ENCODE results near the gene RPS6KA2.

The RPS6KA2 gene

DNA sequence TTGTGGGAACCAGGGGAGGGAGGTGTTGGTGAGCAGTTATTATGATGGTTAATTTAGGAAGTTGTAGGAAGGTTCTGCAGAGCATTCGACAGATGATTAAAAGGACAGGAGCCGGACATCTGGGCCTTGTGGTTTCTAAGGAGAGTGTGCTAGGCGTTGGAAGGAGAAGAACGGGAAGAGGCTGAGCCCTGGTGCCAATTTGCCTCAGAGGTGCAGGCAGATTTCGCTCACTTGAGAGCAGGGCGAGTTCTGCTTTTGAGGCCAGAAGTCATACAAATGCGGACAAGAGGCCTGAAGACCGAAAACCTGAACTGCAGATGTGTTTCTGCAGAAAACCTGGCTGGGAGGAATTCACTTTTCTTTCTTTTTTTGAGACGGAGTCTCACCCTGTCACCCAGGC is 30.5 kb upstream of the RPS6KA2 start:
- TF ChIP-seq, protein P1, sequence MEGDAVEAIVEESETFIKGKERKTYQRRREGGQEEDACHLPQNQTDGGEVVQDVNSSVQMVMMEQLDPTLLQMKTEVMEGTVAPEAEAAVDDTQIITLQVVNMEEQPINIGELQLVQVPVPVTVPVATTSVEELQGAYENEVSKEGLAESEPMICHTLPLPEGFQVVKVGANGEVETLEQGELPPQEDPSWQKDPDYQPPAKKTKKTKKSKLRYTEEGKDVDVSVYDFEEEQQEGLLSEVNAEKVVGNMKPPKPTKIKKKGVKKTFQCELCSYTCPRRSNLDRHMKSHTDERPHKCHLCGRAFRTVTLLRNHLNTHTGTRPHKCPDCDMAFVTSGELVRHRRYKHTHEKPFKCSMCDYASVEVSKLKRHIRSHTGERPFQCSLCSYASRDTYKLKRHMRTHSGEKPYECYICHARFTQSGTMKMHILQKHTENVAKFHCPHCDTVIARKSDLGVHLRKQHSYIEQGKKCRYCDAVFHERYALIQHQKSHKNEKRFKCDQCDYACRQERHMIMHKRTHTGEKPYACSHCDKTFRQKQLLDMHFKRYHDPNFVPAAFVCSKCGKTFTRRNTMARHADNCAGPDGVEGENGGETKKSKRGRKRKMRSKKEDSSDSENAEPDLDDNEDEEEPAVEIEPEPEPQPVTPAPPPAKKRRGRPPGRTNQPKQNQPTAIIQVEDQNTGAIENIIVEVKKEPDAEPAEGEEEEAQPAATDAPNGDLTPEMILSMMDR (IDR thresholded peaks at IDR 0.05; ENCODE audit: low read depth, low read length, missing control alignments), result no peak
- no peak overlapping the region for H3K4me3 ChIP-seq (ENCODE audit: low read depth, low read length)
- DNase-seq (ENCODE audit: low read depth), result no peak

DNA sequence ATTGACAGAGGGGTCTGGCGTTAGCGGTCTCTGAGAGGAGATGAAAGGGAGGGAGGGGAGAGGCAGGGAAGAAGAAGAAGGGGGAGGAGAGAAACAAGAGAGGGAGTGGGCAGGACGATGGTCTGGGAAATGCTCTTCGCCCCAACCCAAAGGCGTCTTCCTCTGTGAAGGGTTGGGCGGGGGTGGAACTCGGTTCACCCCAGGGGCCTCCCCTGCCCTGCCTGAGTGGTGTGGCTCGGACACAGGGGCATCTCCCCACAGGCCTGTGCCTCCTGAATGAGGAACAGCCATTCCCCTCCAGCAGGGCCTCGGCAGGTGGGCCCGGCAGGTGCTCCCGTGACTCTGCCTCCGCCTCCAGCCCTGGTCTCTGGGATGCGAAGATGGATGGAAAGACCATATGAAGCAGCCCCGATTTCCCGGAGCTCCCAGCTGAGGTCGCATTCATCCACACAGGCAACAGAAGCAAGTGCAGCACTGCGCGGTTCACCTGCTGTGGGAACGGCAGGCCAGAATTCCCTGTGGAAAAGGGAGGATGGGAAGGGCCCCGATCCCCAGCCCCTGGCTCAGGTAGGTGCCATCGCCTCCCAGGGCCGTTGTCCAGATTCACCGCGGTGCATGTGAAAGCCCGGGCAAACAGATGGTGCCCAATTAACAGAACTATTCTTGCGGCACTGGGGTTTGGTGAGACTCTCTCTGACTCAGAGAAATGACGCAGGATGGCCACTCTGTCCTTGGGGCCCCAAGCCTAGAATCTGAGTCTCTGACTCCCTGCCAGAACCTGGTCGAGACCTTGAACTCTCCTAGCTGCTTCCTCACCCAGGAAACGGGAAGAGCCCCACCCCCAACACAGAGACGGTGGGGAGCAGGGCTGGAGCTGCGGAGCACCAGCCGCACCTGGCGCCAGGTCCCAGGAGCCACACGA is 29.4 kb upstream of the RPS6KA2 start:
- TF ChIP-seq, protein P1 (IDR thresholded peaks at IDR 0.05; ENCODE audit: low read depth, low read length, missing control alignments), result no peak
- no peak overlapping the region for H3K4me3 ChIP-seq (ENCODE audit: low read depth, low read length)
- DNase-seq (ENCODE audit: low read depth), result no peak

DNA sequence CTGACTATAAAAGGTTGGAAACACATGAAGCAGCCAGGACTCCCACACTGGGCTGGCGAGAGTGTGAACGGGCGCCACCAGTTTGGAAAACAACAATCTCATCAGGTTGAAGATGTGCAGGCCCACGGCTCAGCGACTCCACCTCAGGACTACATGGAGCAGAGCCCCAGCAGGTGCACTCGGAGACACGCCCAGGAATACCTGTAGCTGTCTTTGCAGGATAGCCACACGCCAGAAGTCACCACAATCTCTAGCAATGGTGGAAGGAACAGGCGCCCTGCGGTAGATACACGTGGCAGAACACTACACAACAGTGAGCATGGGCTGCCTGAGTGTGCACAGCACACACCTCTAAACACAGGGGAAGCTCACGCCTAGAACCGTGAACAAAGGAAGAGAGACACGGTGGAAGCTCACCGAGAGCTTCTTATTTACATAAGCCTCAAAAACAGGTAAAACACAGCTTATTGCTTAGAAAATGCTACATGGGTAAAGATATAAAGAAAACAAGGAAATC is 28.7 kb upstream of the RPS6KA2 start:
- DNase-seq (ENCODE audit: low read depth), result no peak
- H3K4me3 ChIP-seq (ENCODE audit: low read depth, low read length), result no peak overlapping the region
- TF ChIP-seq, protein P1 (IDR thresholded peaks at IDR 0.05; ENCODE audit: low read depth, low read length, missing control alignments), result no peak

DNA sequence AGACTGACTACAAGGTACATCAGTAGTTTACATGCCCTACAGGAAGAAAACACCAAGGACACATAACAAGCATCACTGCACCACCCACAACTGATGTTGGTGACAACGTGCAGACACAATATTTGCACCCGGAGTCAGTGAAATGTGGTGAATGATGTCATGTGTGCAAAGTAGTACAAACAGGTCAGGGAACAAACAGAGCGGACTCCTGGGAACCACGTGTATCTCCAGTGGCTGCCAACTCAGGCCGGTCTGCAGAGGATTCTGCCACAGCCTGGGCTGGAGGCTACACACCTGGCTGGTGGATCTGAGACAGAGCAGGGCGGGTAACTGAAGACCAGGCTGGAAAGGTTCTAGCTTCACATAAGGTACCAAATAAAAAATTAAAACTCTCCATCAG is 28.2 kb upstream of the RPS6KA2 start:
- no peak for DNase-seq (ENCODE audit: low read depth)
- TF ChIP-seq, protein P1 (IDR thresholded peaks at IDR 0.05; ENCODE audit: low read depth, low read length, missing control alignments), result no peak
- H3K4me3 ChIP-seq (ENCODE audit: low read depth, low read length), result no peak overlapping the region

DNA sequence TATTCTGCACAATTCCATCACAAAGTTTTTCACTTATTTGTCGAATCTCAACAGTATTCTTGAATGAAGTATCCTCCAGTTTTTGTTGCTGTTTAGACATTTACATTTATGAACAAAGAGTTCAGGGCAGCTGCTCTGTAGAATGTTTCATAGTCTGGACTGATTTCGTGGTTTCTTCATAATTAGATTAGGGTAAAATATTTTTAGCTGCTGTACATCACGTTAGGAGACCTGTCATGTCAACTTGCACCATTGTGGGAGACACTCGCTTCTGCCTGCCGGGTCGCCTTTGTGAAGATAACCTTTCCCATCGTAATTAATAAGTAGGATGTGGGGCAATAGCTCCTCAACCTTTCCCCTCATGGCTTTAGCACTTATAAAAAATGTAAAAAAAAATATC is 27.5 kb upstream of the RPS6KA2 start:
- H3K4me3 ChIP-seq (ENCODE audit: low read depth, low read length), result no peak overlapping the region
- DNase-seq (ENCODE audit: low read depth), result no peak
- TF ChIP-seq, protein P1 (IDR thresholded peaks at IDR 0.05; ENCODE audit: low read depth, low read length, missing control alignments), result no peak

DNA sequence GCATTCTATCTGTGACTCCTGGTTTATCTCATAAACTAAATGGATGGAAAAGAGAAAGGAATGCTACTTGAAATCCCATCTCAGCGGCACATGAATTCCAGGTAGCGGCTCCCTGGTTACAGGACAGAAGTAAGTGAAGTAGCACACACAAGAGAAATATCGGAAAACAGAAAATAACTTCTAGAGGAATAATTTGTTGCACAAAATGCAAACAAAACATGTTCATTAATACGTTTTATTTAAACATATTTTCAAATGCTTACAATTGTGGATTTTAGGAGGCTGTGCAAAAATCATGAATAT is 26.5 kb upstream of the RPS6KA2 start:
- H3K4me3 ChIP-seq (ENCODE audit: low read depth, low read length), result no peak overlapping the region
- no peak for DNase-seq (ENCODE audit: low read depth)

More for the DNA sequence above, 26.5 kb upstream of the RPS6KA2 start:
- TF ChIP-seq, protein P1 (IDR thresholded peaks at IDR 0.05; ENCODE audit: low read depth, low read length, missing control alignments), result no peak

Measured in GM12864 (cell line).